GM23338 (cell line): ENCODE data around the gene MALRD1. TPM values are rescaled to one million over a fixed set of nuclear protein-coding genes. Genes with fewer than 3 reads are reported as not detected.
A peak's percentile ranks its signal among the peaks of the same experiment; 100 is the strongest.

Experiments
- ATAC-seq: fragments of 200-7000 bp; cut with Tn5 transposase; 3 replicates; pipeline ENCODE4 v1.9.1; 2020
- DNase-seq: peaks from one replicate; pipeline ENCODE4 v3.0.0-alpha.2; 2015; ENCODE audit warnings: low spot score
- H2AFZ ChIP-seq: fragments of 200-600 bp; sonication (generic); 2 replicates; pipeline ENCODE4 v1.8.0; 2016; ENCODE audit warnings: antibody characterized with exemption, mild to moderate bottlenecking, moderate library complexity
- H3F3A ChIP-seq: fragments of 200-600 bp; sonication (generic); replicated peaks from 2 replicates; pipeline ENCODE4 v1.8.0; 2017; ENCODE audit warnings: antibody characterized with exemption, mixed run types, low read depth
- H3K27ac ChIP-seq: fragments of 200-600 bp; sonication (generic); 2 replicates; pipeline ENCODE4 v1.6.1; 2016; ENCODE audit warnings: low read depth
- H3K27me3 ChIP-seq: fragments of 200-600 bp; sonication (generic); 2 replicates; pipeline ENCODE4 v1.8.0; 2016; ENCODE audit warnings: mild to moderate bottlenecking, mixed run types, moderate library complexity; ENCODE audit not compliant: insufficient read depth
- H3K36me3 ChIP-seq: fragments of 200-600 bp; sonication (generic); 2 replicates; pipeline ENCODE4 v1.8.0; 2016; ENCODE audit warnings: mild to moderate bottlenecking; ENCODE audit not compliant: insufficient read depth
- H3K4me1 ChIP-seq: fragments of 200-600 bp; sonication (generic); 2 replicates; pipeline ENCODE4 v1.8.0; 2016; ENCODE audit warnings: mild to moderate bottlenecking, moderate library complexity; ENCODE audit not compliant: insufficient read depth
- H3K4me2 ChIP-seq: fragments of 200-600 bp; sonication (generic); 2 replicates; pipeline ENCODE4 v1.7.1; 2017; ENCODE audit warnings: mixed run types
- H3K4me3 ChIP-seq: fragments of 200-600 bp; sonication (generic); 2 replicates; pipeline ENCODE4 v1.6.1; 2016; ENCODE audit warnings: mixed run types
- H3K79me2 ChIP-seq: fragments of 200-600 bp; sonication (generic); replicated peaks from 2 replicates; pipeline ENCODE4 v1.8.0; 2017; ENCODE audit warnings: mild to moderate bottlenecking; ENCODE audit not compliant: insufficient read depth
- H3K9me2 ChIP-seq: fragments of 200-600 bp; sonication (generic); 2 replicates; pipeline ENCODE4 v1.8.0; 2017; ENCODE audit not compliant: insufficient read depth
- H4K20me1 ChIP-seq: fragments of 200-600 bp; sonication (generic); replicated peaks from 2 replicates; pipeline ENCODE4 v1.8.0; 2017; ENCODE audit warnings: mild to moderate bottlenecking; ENCODE audit not compliant: insufficient read depth
- H3K27ac Mint-ChIP-seq: 2 replicates; pipeline ENCODE4 v1.8.0; 2020; ENCODE audit warnings: inconsistent platforms, mild to moderate bottlenecking, moderate library complexity, mixed read lengths
- H3K27me3 Mint-ChIP-seq: 3 replicates; pipeline ENCODE4 v1.8.0; 2022; ENCODE audit warnings: low read depth, mild to moderate bottlenecking, moderate library complexity, mixed read lengths, inconsistent platforms; ENCODE audit not compliant: insufficient read depth, poor library complexity
- H3K36me3 Mint-ChIP-seq: 3 replicates; pipeline ENCODE4 v1.8.0; 2021; ENCODE audit warnings: low read depth, mild to moderate bottlenecking, inconsistent platforms, moderate library complexity, mixed read lengths
- H3K4me1 Mint-ChIP-seq: 3 replicates; pipeline ENCODE4 v1.8.0; 2020; ENCODE audit warnings: mild to moderate bottlenecking, inconsistent platforms, mixed read lengths
- H3K4me3 Mint-ChIP-seq: 3 replicates; pipeline ENCODE4 v1.8.0; 2021; ENCODE audit warnings: moderate library complexity, mild to moderate bottlenecking, inconsistent platforms, mixed read lengths
- H3K9me3 Mint-ChIP-seq: 3 replicates; pipeline ENCODE4 v1.8.0; 2020; ENCODE audit warnings: moderate library complexity, mild to moderate bottlenecking, inconsistent platforms, mixed read lengths
- CREB1 ChIP-seq: fragments of 250-450 bp; sonication (Bioruptor Pico); IDR thresholded peaks from 2 replicates; pipeline ENCODE4 v1.5.0; 2020; ENCODE audit warnings: low read depth, mild to moderate bottlenecking, moderate library complexity
- CTCF ChIP-seq, 2 experiments: fragments of 200-600 bp in 1 of 2; sonication (generic) in 1 of 2; conservative IDR thresholded peaks; 2 replicates each; pipeline versions ENCODE4 v1.5.1 to v1.6.1; 2016 to 2017; ENCODE audit warnings: antibody characterized with exemption in 2 of 2, low read depth in 2 of 2, mild to moderate bottlenecking in 2 of 2, moderate library complexity in 1 of 2
- ETS1 ChIP-seq: IDR thresholded peaks from 2 replicates; pipeline ENCODE4 v1.6.1; 2016; ENCODE audit warnings: antibody characterized with exemption
- JUNB ChIP-seq: IDR thresholded peaks from one replicate; pipeline ENCODE4 v1.6.1; 2016; ENCODE audit warnings: antibody characterized with exemption; ENCODE audit not compliant: unreplicated experiment
- NANOG ChIP-seq: IDR thresholded peaks from 2 replicates; pipeline ENCODE4 v1.6.1; 2016; ENCODE audit warnings: antibody characterized with exemption, borderline replicate concordance
- POLR2AphosphoS5 ChIP-seq: IDR thresholded peaks from 2 replicates; pipeline ENCODE4 v1.6.1; 2016; ENCODE audit warnings: antibody characterized with exemption, low read depth
- REST ChIP-seq: IDR thresholded peaks from one replicate; pipeline ENCODE4 v1.6.1; 2018; ENCODE audit warnings: antibody characterized with exemption; ENCODE audit not compliant: unreplicated experiment
- STAT1 ChIP-seq: IDR thresholded peaks from one replicate; pipeline ENCODE4 v1.6.1; 2016; ENCODE audit warnings: antibody characterized with exemption; ENCODE audit not compliant: unreplicated experiment
- ZNF114 ChIP-seq: fragments of 250-450 bp; sonication (Bioruptor Pico); IDR thresholded peaks from 2 replicates; pipeline ENCODE4 v1.5.0; 2020; ENCODE audit warnings: mild to moderate bottlenecking, moderate library complexity
- ZNF331 ChIP-seq: fragments of 250-450 bp; sonication (Bioruptor Pico); IDR thresholded peaks from 2 replicates; pipeline ENCODE4 v1.5.0; 2020; ENCODE audit warnings: low read depth, mild to moderate bottlenecking, moderate library complexity
- ZNF462 ChIP-seq: fragments of 250-450 bp; sonication (Bioruptor Pico); IDR thresholded peaks from 2 replicates; pipeline ENCODE4 v1.5.0; 2020; ENCODE audit warnings: mild to moderate bottlenecking, moderate library complexity
- polyA plus RNA-seq: library from polyadenylated mRNA; unstranded; fragments of >200 nt; fragmentation: Nextera tagmentation; extraction: Ambion mirVana; gene quantifications from 2 replicates; pipeline ENCODE4 v1.2.1, GENCODE V29; 2016
- total RNA-seq: library from RNA; depleted of rRNA; stranded (reverse); fragments of >200 nt; shearing (Covaris generic); gene quantifications from 2 replicates; pipeline ENCODE4 v1.2.3, GENCODE V29; 2014

The MALRD1 gene
- total and polyA plus RNA-seq, 2 experiments from 2014 or later: 0.42 to 1.9 TPM

- Mint-ChIP-seq H3K4me1 (peaks cover 20% of the 10 kb centered on the region), H3K27ac (no peak overlapping the region), H3K4me3 (no peak overlapping the region), H3K27me3 (peaks cover 5% of the 10 kb centered on the region), H3K9me3 (peaks cover 14% of the 10 kb centered on the region), H3K36me3 (peaks cover 15% of the 10 kb centered on the region; the same call in 2 of the 3 replicates)
- Histone ChIP-seq H3F3A (no peaks in the 10 kb centered on the region), H3K4me3 (no peak overlapping the region), H3K27ac (no peak overlapping the region), H3K36me3 (no peaks in the 10 kb centered on the region; the same call in 1 of the 2 replicates), H2AFZ (peak overlapping the region; percentile 40; the same call in 1 of the 2 replicates), H3K27me3 (no peaks in the 10 kb centered on the region), H3K79me2 (no peaks in the 10 kb centered on the region), H3K9me2 (no peaks in the 10 kb centered on the region; the same call in 1 of the 2 replicates), H3K4me1 (peaks cover 22% of the 10 kb centered on the region), H4K20me1 (no peaks in the 10 kb centered on the region), H3K4me2 (0 out of 2 replicates have a peak overlapping the region, but pooled peaks have one; percentile 9)
- no peak for TF ChIP-seq ZNF331 (CRISPR knock-in tag)
- TF ChIP-seq POLR2AphosphoS5: no peak
- TF ChIP-seq ZNF114: no peak
- no peak for TF ChIP-seq REST
- no peak for TF ChIP-seq ETS1
- no peak for TF ChIP-seq STAT1
- no peak for TF ChIP-seq CTCF (conservative IDR thresholded peaks at IDR 0.05; ENCODE audit: low read depth in 2 of 2)
- no peak for TF ChIP-seq JUNB
- no peak for TF ChIP-seq NANOG
- no peak for TF ChIP-seq ZNF462 (CRISPR knock-in tag)
- TF ChIP-seq CREB1 (CRISPR knock-in tag): no peak
- no peak for ATAC-seq
- DNase-seq: peak; percentile 20
Observed at GRCh38 chr10:19111501-19112267, 63.1 kb downstream of the MALRD1 start.
